GM10248 (cell line): ENCODE measurements around the gene GPHB5.
"Not testable (repeated sequence)": the region's sequence is repeated elsewhere in the genome, so short reads cannot be mapped to it uniquely, and the experiment has no call there.

Experiments used
- CTCF ChIA-PET: fragments of 300-600 bp; sonication (Branson Sonifier 250); formaldehyde crosslinking; extraction: SDS; loops from one replicate; lab custom pipeline; 2021; ENCODE audit warnings: antibody characterized with exemption; lab: Yijun Ruan, JAX
- POLR2A ChIA-PET: fragments of 350-650 bp; sonication (Branson Sonifier 250); formaldehyde crosslinking; extraction: SDS; loops from one replicate; lab custom pipeline; 2020; ENCODE audit warnings: antibody characterized with exemption; lab: Yijun Ruan, JAX
- DNase-seq: peaks from one replicate; pipeline ENCODE4 v3.0.0; 2012; ENCODE audit errors: extremely low spot score
- CTCF ChIP-seq: IDR thresholded peaks from 2 replicates; pipeline ENCODE4 v1.5.1; 2012; ENCODE audit warnings: mild to moderate bottlenecking, low read depth; ENCODE audit errors: extremely low read depth, missing control alignments, control extremely low read depth

Gene GPHB5

GRCh38 chr14:63322472-63322871 is 3.7 kb upstream of the GPHB5 start:
- TF ChIP-seq CTCF: no peak
- no peak for DNase-seq
- ChIA-PET POLR2A (no interaction called here), CTCF (interaction anchor here (1.2 kb wide), 1 partner anchor 8 kb away, joined by 4 read pairs; no protein-coding TSS in a partner anchor)

GRCh38 chr14:63308723-63309317 is 9.9 kb downstream of the GPHB5 start:
- ChIA-PET POLR2A (no interaction called here), CTCF (interaction anchor here (0.6 to 2.8 kb wide), 7 partner anchors 10 to 948 kb away, joined by 3 to 7 read pairs (median 3); no protein-coding TSS in a partner anchor)
- peak; percentile 22 for DNase-seq
- peak; percentile 45 for TF ChIP-seq CTCF

GRCh38 chr14:63304429-63304828 is 14.3 kb downstream of the GPHB5 start:
- CTCF ChIA-PET, DNase-seq, POLR2A ChIA-PET: not testable (repeated sequence)

- ChIA-PET POLR2A (no interaction called here), CTCF (interaction anchor here (0.8 to 2.1 kb wide), 4 partner anchors 9 to 25 kb away, joined by 3 to 7 read pairs (median 4); no protein-coding TSS in a partner anchor)
- no peak for DNase-seq
- no peak for TF ChIP-seq CTCF
Measured at GRCh38 chr14:63301891-63302534, 16.7 kb downstream of the GPHB5 start.

GRCh38 chr14:63300854-63301253 is 17.9 kb downstream of the GPHB5 start:
- ChIA-PET CTCF (interaction anchor here (2.1 kb wide), 1 partner anchor 11 kb away, joined by 7 read pairs; no protein-coding TSS in a partner anchor), POLR2A (no interaction called here)
- TF ChIP-seq CTCF: no peak
- DNase-seq: no peak

- ChIA-PET CTCF (interaction anchor here (1.1 kb wide), 1 partner anchor 9 kb away, joined by 3 read pairs; no protein-coding TSS in a partner anchor), POLR2A (no interaction called here)
- no peak for TF ChIP-seq CTCF
- no peak for DNase-seq
Measured at GRCh38 chr14:63299351-63300110, 19.2 kb downstream of the GPHB5 start.
